RWPE1 (cell line): Measurements from ENCODE around the gene USP50.
"Not testable (repeated sequence)": the region's sequence is repeated elsewhere in the genome, so short reads cannot be mapped to it uniquely, and the experiment has no call there.

ENCODE experiments used
- CTCF ChIA-PET: fragments of 350-600 bp; sonication (Branson Sonifier 250); formaldehyde crosslinking; extraction: SDS; loops from one replicate; lab custom pipeline; 2021; lab: Yijun Ruan, JAX
- POLR2A ChIA-PET: fragments of 400-600 bp; formaldehyde crosslinking; extraction: SDS; loops from one replicate; lab custom pipeline; 2020; ENCODE audit warnings: antibody characterized with exemption; ENCODE audit not compliant: low non-redundant PET; lab: Yijun Ruan, JAX
- DNase-seq: peaks from one replicate; pipeline ENCODE4 v3.0.0; 2012; ENCODE audit warnings: low spot score
- H3K27ac ChIP-seq: fragments of 450-650 bp; 2 replicates; pipeline ENCODE4 v1.5.1; 2017
- TF ChIP-seq, protein P1 (sequence below): fragments of 450-650 bp; conservative IDR thresholded peaks from 2 replicates; pipeline ENCODE4 v1.5.1; 2017; ENCODE audit warnings: low read depth, mild to moderate bottlenecking

USP50 gene

DNA sequence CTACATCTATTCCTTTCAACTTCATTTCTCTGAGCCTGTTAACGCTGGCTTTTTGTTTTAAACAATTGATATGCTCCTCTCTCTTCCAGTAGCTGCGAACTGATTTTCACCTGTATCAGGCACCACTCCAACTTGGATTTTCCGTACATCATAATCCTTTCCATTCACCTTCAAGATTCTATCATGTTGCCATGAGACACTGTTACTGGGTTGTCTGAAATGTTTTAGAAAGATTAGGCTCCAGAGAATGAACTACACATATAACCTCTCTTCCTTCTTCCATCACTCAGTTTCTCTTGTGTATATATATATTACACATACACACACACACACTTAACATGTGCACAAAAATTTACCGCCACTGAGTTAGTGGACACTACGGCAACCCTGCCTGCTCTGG lies at the start of gene USP50:
USP50 (minus strand) TSS at position 101 of the 400 bp plus-strand sequence. CDS start 141 bp downstream, outside the sequence.
- POLR2A ChIA-PET, result no interaction called here
- no peak within 1 kb of the TSS for H3K27ac ChIP-seq
- TF ChIP-seq, protein P1, sequence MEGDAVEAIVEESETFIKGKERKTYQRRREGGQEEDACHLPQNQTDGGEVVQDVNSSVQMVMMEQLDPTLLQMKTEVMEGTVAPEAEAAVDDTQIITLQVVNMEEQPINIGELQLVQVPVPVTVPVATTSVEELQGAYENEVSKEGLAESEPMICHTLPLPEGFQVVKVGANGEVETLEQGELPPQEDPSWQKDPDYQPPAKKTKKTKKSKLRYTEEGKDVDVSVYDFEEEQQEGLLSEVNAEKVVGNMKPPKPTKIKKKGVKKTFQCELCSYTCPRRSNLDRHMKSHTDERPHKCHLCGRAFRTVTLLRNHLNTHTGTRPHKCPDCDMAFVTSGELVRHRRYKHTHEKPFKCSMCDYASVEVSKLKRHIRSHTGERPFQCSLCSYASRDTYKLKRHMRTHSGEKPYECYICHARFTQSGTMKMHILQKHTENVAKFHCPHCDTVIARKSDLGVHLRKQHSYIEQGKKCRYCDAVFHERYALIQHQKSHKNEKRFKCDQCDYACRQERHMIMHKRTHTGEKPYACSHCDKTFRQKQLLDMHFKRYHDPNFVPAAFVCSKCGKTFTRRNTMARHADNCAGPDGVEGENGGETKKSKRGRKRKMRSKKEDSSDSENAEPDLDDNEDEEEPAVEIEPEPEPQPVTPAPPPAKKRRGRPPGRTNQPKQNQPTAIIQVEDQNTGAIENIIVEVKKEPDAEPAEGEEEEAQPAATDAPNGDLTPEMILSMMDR, result no peak
- no peak for DNase-seq
- CTCF ChIA-PET, result no interaction called here

DNA sequence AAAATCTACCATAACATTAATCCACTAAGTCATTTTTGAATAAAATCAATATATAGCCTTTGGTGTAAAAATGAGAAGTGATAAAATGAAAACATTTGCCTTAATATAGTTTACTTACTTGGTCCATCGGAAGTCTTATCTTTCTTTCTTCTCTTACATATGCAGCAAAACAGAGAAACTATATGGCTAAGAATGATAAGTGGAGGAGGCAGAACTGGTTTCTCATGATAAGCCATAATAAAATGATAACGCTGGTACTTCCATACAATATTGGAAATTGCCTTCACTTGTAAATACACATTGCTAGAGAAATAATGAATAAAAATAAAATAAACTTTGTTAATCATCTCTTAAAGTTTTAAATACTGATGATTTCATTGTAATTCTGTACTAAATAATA lies 47.8 kb upstream of the USP50 start:
- DNase-seq, result no peak
- TF ChIP-seq, protein P1, result no peak
- H3K27ac ChIP-seq, result no peak overlapping the region
- ChIA-PET CTCF (interaction anchor here (0.7 kb wide), 1 partner anchor 103 kb away, joined by 3 read pairs; no protein-coding TSS in a partner anchor), POLR2A (no interaction called here)

DNA sequence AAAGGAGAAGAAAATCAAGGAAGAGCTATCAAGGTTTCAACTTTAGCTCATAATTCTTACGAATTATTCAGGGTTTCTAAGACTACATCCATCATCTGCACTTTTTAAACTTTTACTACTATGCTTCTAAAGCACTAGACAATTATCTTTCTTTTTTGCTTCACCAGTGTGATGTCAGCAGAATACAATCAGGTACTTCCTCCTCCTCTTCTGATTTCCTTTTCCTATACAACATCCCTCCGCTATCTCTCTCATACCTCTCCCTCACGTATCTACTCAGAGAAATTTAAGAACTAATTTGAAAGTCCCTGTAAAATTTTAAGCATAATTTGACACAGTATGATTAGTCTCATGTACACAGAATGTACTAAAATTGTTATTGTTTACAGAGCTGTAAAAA lies 47.3 kb upstream of the USP50 start:
- ChIA-PET POLR2A (no interaction called here), CTCF (interaction anchor here (0.7 kb wide), 1 partner anchor 103 kb away, joined by 3 read pairs; no protein-coding TSS in a partner anchor)
- no peak overlapping the region for H3K27ac ChIP-seq
- no peak for DNase-seq
- TF ChIP-seq, protein P1, result no peak

DNA sequence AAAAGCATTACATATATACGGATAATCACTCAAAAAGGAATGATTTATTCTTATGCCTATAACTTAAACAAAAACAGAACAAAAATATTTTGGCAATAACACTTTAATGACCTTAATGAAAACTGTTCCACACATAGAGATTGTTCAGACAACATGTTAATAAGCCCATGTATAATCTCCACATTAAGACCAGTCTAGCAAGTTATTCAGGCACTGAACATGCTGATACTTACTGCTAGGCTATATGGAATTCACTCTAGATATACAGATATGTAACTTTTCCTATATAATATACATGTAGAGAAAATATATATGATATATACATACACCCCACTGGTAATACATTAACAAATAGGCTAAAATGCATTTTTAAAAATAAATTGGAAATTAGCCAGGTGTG lies 43.8 kb upstream of the USP50 start:
- TF ChIP-seq, protein P1, result no peak
- ChIA-PET POLR2A (no interaction called here), CTCF (no interaction called here)

DNA sequence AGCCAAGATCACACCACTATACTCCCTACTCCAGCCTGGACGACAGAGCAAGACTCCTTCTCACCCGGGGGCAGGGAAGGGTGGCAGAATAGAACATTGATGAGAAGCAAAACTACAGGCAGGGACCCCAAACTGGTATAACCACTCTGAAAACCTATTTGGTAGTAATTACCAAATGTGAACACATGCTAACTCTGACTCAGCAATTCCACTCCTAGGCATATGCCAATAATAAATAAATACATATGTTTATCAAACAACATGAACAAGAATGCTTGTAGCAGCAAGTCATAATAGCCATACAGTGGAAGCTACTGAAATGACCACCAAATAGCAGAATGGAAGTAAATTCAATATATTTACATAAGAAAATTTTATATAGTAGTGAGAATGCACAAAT lies 31.0 kb upstream of the USP50 start:
- ChIA-PET CTCF (no interaction called here), POLR2A (no interaction called here)
- no peak for DNase-seq
- TF ChIP-seq, protein P1, result no peak
- no peak overlapping the region for H3K27ac ChIP-seq

More for the DNA sequence above, 43.8 kb upstream of the USP50 start:
- no peak overlapping the region for H3K27ac ChIP-seq
- DNase-seq, result no peak

DNA sequence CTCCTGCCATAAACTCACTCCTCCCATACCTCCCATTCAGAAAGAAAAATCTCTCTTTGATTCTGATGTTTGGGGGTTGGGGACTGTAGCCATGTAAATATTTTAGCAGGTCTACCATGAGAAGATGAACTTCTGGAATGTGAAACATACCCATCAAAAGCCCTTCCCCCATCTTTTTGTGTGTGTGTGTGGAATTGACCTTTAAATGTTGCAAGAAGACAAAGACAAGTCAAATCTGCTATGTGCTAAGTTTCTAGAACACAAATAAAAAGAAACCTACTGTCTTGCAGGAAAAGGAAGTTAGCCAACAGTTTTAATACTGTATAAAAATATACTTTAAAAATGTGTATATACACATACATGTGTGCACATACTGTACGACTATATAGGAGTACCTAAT lies 29.7 kb upstream of the USP50 start:
- no peak overlapping the region for H3K27ac ChIP-seq
- DNase-seq, result no peak
- ChIA-PET CTCF (interaction anchor here (0.5 kb wide), 1 partner anchor 596 kb away, joined by 3 read pairs; no protein-coding TSS in a partner anchor), POLR2A (interaction anchor here (0.5 kb wide), 1 partner anchor 170 kb away, joined by 9 read pairs; no protein-coding TSS in a partner anchor)
- TF ChIP-seq, protein P1, result no peak

DNA sequence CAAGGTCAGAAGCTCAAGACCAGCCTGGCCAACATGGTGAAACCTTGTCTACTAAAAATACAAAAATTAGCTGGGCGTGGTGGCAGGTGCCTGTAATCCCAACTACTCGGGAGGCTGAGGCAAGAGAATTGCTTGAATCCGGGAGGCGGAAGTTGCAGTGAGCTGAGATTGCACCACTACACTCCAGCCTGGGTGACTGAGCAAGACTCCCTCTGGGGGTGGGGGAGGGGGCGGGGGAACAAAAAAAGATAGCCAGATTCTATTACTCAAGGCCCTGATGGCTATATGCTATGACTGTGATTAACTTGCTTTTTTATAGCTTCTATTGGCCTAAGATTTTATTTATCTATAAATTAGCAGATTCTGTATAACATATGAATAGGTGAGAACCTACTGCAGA lies 27.4 kb upstream of the USP50 start:
- DNase-seq, POLR2A ChIA-PET, CTCF ChIA-PET, H3K27ac ChIP-seq: not testable (repeated sequence)
